OCI-LY7 (cell line): ENCODE data around the gene RRAS. TPM values are rescaled to one million over a fixed set of nuclear protein-coding genes. Genes with fewer than 3 reads are reported as not detected.
A peak's percentile ranks its signal among the peaks of the same experiment; 100 is the strongest.

Experiments
- BruUV-seq: library from RNA; stranded (reverse); fragments of 400-500 nt; replicated peaks from 2 replicates; lab custom pipeline; 2021; lab: Mats Ljungman, UMichigan
- CTCF ChIA-PET: fragments of 300-600 bp; sonication (Branson Sonifier 250); formaldehyde crosslinking; loops from one replicate; lab custom pipeline; 2022; ENCODE audit warnings: antibody characterized with exemption; ENCODE audit not compliant: unreplicated experiment; lab: Charles Lee
- POLR2A ChIA-PET: fragments of 300-600 bp; sonication (Branson Sonifier 250); formaldehyde crosslinking; loops from one replicate; lab custom pipeline; 2022; ENCODE audit warnings: antibody characterized with exemption; lab: Charles Lee
- DNase-seq: peaks from one replicate; pipeline ENCODE4 v3.0.0-alpha.2; 2015; ENCODE audit warnings: low spot score
- H2AFZ ChIP-seq: fragments of 200-600 bp; sonication (generic), shearing (Covaris generic); 2 replicates; pipeline ENCODE4 v1.6.1; 2014; ENCODE audit warnings: mild to moderate bottlenecking, antibody characterized with exemption, low read length, moderate library complexity
- H3K27ac ChIP-seq: fragments of 200-600 bp; sonication (generic); 2 replicates; pipeline ENCODE4 v1.5.1; 2014; ENCODE audit warnings: mixed run types, low read depth, mild to moderate bottlenecking, moderate library complexity, low read length, inconsistent platforms; ENCODE audit not compliant: poor library complexity, severe bottlenecking
- H3K36me3 ChIP-seq: fragments of 200-600 bp; sonication (generic); 2 replicates; pipeline ENCODE4 v1.6.1; 2014; ENCODE audit warnings: mild to moderate bottlenecking, antibody characterized with exemption, low read length, moderate library complexity, mixed read lengths; ENCODE audit not compliant: insufficient read depth
- H3K4me1 ChIP-seq: fragments of 200-600 bp; sonication (generic); 2 replicates; pipeline ENCODE4 v1.5.1; 2014; ENCODE audit warnings: mild to moderate bottlenecking, low read length; ENCODE audit not compliant: insufficient read depth, poor library complexity, severe bottlenecking
- H3K4me2 ChIP-seq: fragments of 200-600 bp; sonication (generic); 2 replicates; pipeline ENCODE4 v1.6.1; 2014; ENCODE audit warnings: mild to moderate bottlenecking, low read length
- H3K4me3 ChIP-seq: fragments of 200-600 bp; sonication (generic); 2 replicates; pipeline ENCODE4 v1.5.1; 2014; ENCODE audit warnings: mild to moderate bottlenecking, low read depth, low read length; ENCODE audit not compliant: poor library complexity, severe bottlenecking
- H3K79me2 ChIP-seq: fragments of 200-600 bp; sonication (generic); 2 replicates; pipeline ENCODE4 v1.6.1; 2016; ENCODE audit warnings: low read depth, mild to moderate bottlenecking, low read length, moderate library complexity, mixed read lengths; ENCODE audit not compliant: insufficient read depth
- H3K9me2 ChIP-seq: fragments of 200-600 bp; sonication (generic); 2 replicates; pipeline ENCODE4 v1.6.1; 2016; ENCODE audit warnings: mild to moderate bottlenecking, low read length, mixed read lengths; ENCODE audit not compliant: insufficient read depth
- H3K9me3 ChIP-seq: fragments of 200-600 bp; sonication (generic); 2 replicates; pipeline ENCODE4 v1.6.1; 2014; ENCODE audit warnings: mild to moderate bottlenecking, mixed run types, low read length, mixed read lengths
- H4K20me1 ChIP-seq: fragments of 200-600 bp; sonication (generic); 2 replicates; pipeline ENCODE4 v1.6.1; 2014; ENCODE audit warnings: mild to moderate bottlenecking, antibody characterized with exemption, low read length, moderate library complexity, mixed read lengths; ENCODE audit not compliant: insufficient read depth
- CTCF ChIP-seq: fragments of 200-600 bp; sonication (generic); conservative IDR thresholded peaks from 2 replicates; pipeline ENCODE4 v1.5.1; 2014; ENCODE audit warnings: mild to moderate bottlenecking, antibody characterized with exemption, low read length, moderate library complexity, mixed read lengths
- EZH2phosphoT487 ChIP-seq: fragments of 200-600 bp; sonication (generic); IDR thresholded peaks from 2 replicates; pipeline ENCODE4 v1.6.1; 2018; ENCODE audit warnings: low read depth, borderline replicate concordance, mild to moderate bottlenecking, mixed run types, antibody characterized with exemption, low read length, moderate library complexity, mixed read lengths
- intact Hi-C: fragments of 100-400 bp; cut with micrococcal nuclease; formaldehyde crosslinking; loops from one replicate; pipeline ENCODE4 v1.10.0; 2022; ENCODE audit not compliant: unreplicated experiment
- total RNA-seq, 2 experiments: library from RNA; depleted of rRNA in 1 of 2; stranded (reverse); fragments of >200 nt in 1 of 2; shearing (Covaris generic) in 1 of 2; gene quantifications; 2 replicates each; pipeline ENCODE4 v1.2.3, GENCODE V29; 2014 to 2022

Gene RRAS
- total RNA-seq, 2 experiments from 2014 or later = 4.7 to 5.5 TPM

GRCh38 chr19:49594157-49594992, 45.6 kb downstream of the RRAS start:
- H3K27ac ChIP-seq = peak overlapping the region; percentile 15
- no peak overlapping the region for H2AFZ ChIP-seq
- peaks cover 12% of the 10 kb centered on the region for H3K4me1 ChIP-seq
- ChIA-PET CTCF (no interaction called here), POLR2A (interaction anchor here (4.3 kb wide), 1 partner anchor 46 kb away, joined by 17 read pairs; the partner anchor contains the start of gene RRAS)
- peaks cover 8% of the 10 kb centered on the region; the same call in 1 of the 2 replicates for H4K20me1 ChIP-seq
- intact Hi-C loops = loop anchor here (5.0 kb wide), 1 partner anchor 283 kb away; the partner anchor contains the start of genes AKT1S1 and TBC1D17
- no peaks in the 10 kb centered on the region for H3K9me3 ChIP-seq
- TF ChIP-seq EZH2phosphoT487 (no peak), CTCF (no peak)
- no peaks in the 10 kb centered on the region for H3K9me2 ChIP-seq
- no TSS peak for BruUV-seq
- peaks cover 56% of the 10 kb centered on the region for H3K36me3 ChIP-seq
- H3K4me2 ChIP-seq = peak overlapping the region; percentile 92
- peak overlapping the region; percentile 94 for H3K4me3 ChIP-seq
- no peak for DNase-seq
- peaks cover 25% of the 10 kb centered on the region for H3K79me2 ChIP-seq

DNA sequence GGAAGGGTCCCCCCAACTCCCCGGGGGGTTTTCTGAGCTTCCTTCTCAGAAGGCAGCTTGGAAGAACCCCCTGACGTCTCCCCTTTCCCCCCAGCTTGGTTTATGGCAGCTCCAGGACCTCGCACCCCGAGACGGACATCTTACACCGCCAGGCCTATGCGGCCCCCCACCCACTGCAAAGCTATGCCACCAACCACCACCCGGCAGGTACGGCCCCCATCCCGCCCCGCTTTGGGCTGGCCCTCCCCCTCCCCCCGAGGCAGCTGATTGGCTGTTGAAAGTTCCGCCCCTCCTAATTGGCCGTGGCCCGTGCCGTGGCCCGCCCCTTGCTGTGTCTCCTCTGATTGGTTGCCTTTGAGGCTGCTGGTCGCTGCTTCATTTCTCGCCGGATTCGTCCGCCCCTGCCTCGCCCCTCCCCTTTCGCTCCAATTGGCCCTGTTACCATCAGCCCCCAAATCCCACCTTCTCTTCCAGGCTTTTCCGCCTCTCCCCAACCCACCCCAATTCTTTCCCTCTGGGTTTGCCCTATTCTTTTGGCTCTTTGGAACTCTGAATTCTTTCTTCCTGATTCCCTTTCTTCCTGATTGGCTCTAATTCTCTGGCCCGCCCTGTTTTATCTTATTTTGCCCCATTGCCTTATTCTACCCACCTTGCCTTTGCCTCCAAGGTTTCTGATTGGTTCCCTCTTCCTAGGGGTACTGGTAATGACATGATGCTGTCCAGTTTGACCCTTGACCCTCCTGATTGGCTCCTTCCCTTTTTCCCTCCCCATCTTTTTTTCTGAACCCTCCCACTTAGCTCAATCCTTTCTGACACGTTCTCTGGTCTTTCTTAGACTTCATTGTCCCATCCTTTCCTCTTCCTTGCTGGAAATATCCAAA, 46.5 kb downstream of the RRAS start:
- H3K27ac ChIP-seq = peak overlapping the region; percentile 96
- peaks cover 47% of the 10 kb centered on the region for H3K36me3 ChIP-seq
- peak; percentile 96 for DNase-seq
- TF ChIP-seq CTCF (no peak), EZH2phosphoT487 (no peak)
- H3K9me2 ChIP-seq = no peaks in the 10 kb centered on the region
- peaks cover 25% of the 10 kb centered on the region for H3K79me2 ChIP-seq
- no TSS peak for BruUV-seq
- H2AFZ ChIP-seq = no peak overlapping the region
- peak overlapping the region; percentile 92 for H3K4me2 ChIP-seq
- H3K4me1 ChIP-seq = peaks cover 13% of the 10 kb centered on the region
- no peaks in the 10 kb centered on the region for H3K9me3 ChIP-seq
- CTCF ChIA-PET = no interaction called here
- peaks cover 8% of the 10 kb centered on the region; the same call in 1 of the 2 replicates for H4K20me1 ChIP-seq
- H3K4me3 ChIP-seq = peak overlapping the region; percentile 94
- POLR2A ChIA-PET = interaction anchor here (0.5 to 4.3 kb wide), 7 partner anchors 19 to 272 kb away, joined by 3 to 17 read pairs (median 5); partner anchors contain the start of genes RCN3 and RRAS
- intact Hi-C loops = loop anchor here (5.0 kb wide), 1 partner anchor 284 kb away; the partner anchor contains the start of genes AKT1S1 and TBC1D17
